NT2/D1 (cell line): ENCODE measurements around the gene FASTKD3.

ENCODE experiments used
- SUZ12 ChIP-seq: IDR thresholded peaks from 2 replicates; pipeline ENCODE4 v1.6.1; 2011; ENCODE audit not compliant: insufficient read length, insufficient read depth; ENCODE audit errors: extremely low read depth
- YY1 ChIP-seq: IDR thresholded peaks from 2 replicates; pipeline ENCODE4 v1.6.1; 2011; ENCODE audit not compliant: insufficient read length, insufficient read depth
- ZNF274 ChIP-seq: IDR thresholded peaks from 2 replicates; pipeline ENCODE4 v1.6.1; 2011; ENCODE audit warnings: mild to moderate bottlenecking, low read depth, low read length

DNA sequence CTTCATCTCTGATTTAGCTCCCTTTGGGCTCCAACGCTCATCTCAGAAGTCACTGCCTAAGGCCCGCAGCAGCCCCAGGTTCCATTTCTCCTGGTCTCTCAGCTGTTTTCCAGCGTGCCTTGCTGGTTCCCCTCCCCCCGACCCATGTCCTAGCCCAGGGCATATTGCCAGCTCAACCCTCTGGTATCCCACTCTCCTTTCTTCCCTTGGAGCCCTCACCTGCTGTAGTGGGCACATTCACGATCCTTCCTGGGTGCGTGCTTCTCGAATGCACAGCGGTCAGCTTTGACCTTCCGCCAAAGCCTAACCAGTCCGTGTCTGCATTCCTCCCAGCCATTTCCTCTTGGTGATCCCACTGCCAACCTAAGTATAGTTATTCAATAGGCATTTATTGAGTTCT lies 54.0 kb downstream of the FASTKD3 start:
- TF ChIP-seq YY1 (no peak), ZNF274 (no peak), SUZ12 (no peak)
